HEK293 (cell line): Measurements from ENCODE around the gene GHRL.

Experiments
- CTCF ChIP-seq: fragments of 450-650 bp; formaldehyde crosslinking; IDR thresholded peaks from 2 replicates; pipeline ENCODE4 v1.5.1; 2016; ENCODE audit warnings: missing biosample characterization, missing genetic modification characterization
- KLF9 ChIP-seq: fragments of 450-650 bp; formaldehyde crosslinking; IDR thresholded peaks from 2 replicates; pipeline ENCODE4 v1.5.1; 2016; ENCODE audit warnings: missing biosample characterization, missing genetic modification characterization, low read depth
- MYNN ChIP-seq: fragments of 450-650 bp; formaldehyde crosslinking; IDR thresholded peaks from 2 replicates; pipeline ENCODE4 v1.5.1; 2016; ENCODE audit warnings: missing biosample characterization, missing genetic modification characterization, borderline replicate concordance
- REPIN1 ChIP-seq: fragments of 450-650 bp; formaldehyde crosslinking; IDR thresholded peaks from 2 replicates; pipeline ENCODE4 v1.5.1; 2017; ENCODE audit warnings: missing biosample characterization, missing genetic modification characterization, low read depth
- TCF7L2 ChIP-seq: IDR thresholded peaks from 2 replicates; pipeline ENCODE4 v1.6.1; 2011; ENCODE audit warnings: low read depth, mild to moderate bottlenecking, inconsistent platforms, low read length, moderate library complexity, borderline replicate concordance
- ZNF248 ChIP-seq: fragments of 450-650 bp; formaldehyde crosslinking; IDR thresholded peaks from 2 replicates; pipeline ENCODE4 v1.5.1; 2017; ENCODE audit warnings: missing biosample characterization, missing genetic modification characterization
- ZNF423 ChIP-seq: fragments of 450-650 bp; formaldehyde crosslinking; IDR thresholded peaks from 2 replicates; pipeline ENCODE4 v1.5.1; 2016; ENCODE audit warnings: missing biosample characterization, missing genetic modification characterization
- ZNF777 ChIP-seq: fragments of 450-650 bp; formaldehyde crosslinking; IDR thresholded peaks from 2 replicates; pipeline ENCODE4 v1.5.1; 2017; ENCODE audit warnings: missing biosample characterization, missing genetic modification characterization, borderline replicate concordance
- ZSCAN5A ChIP-seq: fragments of 450-650 bp; formaldehyde crosslinking; IDR thresholded peaks from 2 replicates; pipeline ENCODE4 v1.5.1; 2016; ENCODE audit warnings: missing biosample characterization, missing genetic modification characterization

GRCh38 chr3:10299175-10299574, 6.4 kb upstream of the GHRL start:
- TF ChIP-seq ZNF777 (tag by site-specific recombination) (no peak), CTCF (tag by site-specific recombination) (no peak), MYNN (tag by site-specific recombination) (no peak), ZNF423 (no peak), TCF7L2 (no peak), KLF9 (tag by site-specific recombination) (no peak), ZNF248 (tag by site-specific recombination) (no peak), ZSCAN5A (tag by site-specific recombination) (no peak), REPIN1 (tag by site-specific recombination) (no peak)
